ENCODE measurements around the gene PRPS2.
A peak's percentile ranks its signal among the peaks of the same experiment; 100 is the strongest.

Gene PRPS2

GRCh38 chrX:12792711-12793110 is 1.5 kb downstream of the PRPS2 start:
- H3K4me3 ChIP-seq (ENCODE audit: low read length), result no peak overlapping the region
- TF ChIP-seq ZNF274 (IDR thresholded peaks at IDR 0.05; ENCODE audit: low read depth, low read length), result no peak

- no peak for TF ChIP-seq ZNF274 (IDR thresholded peaks at IDR 0.05; ENCODE audit: low read depth, low read length)
- no peak overlapping the region for H3K4me3 ChIP-seq (ENCODE audit: low read length)
These were observed 3.4 kb downstream of the PRPS2 start for GRCh38 chrX:12794654-12795053.

DNA sequence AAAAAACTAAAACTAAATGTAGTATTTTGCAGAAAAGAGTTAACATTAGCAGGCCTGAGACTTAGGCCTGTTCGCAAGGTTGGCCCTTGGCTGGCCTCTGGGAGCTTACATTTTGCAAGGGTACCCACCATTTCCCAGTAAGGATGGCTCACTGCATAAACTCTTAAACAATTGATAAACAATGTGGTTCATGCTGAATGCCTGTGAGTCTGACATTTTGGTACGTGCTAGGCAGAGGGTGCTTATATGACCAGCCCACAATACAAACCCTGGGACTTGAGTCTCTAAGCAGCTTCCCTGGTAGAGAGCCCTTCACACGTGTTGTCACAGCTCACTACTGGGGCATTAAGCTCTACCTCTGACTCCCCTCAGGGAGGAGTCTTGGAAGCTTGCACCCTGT is 7.4 kb downstream of the PRPS2 start:
- no peak for TF ChIP-seq ZNF274 (IDR thresholded peaks at IDR 0.05; ENCODE audit: low read depth, low read length)
- H3K4me3 ChIP-seq (ENCODE audit: low read length), result no peak overlapping the region

DNA sequence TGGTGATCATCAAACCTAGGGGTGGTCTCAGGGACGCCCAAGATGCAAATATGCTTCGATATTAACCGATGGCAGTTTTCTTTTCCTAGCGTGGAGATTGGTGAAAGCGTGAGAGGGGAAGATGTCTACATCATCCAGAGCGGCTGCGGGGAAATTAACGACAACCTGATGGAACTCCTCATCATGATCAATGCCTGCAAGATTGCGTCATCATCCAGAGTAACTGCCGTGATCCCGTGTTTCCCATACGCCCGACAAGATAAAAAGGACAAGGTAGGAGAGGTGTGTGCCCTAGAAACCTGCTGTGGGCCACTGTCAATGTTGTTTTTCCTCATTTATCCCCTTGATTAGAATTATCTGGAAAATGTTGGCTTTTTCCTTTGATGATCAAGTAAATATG is 7.9 kb downstream of the PRPS2 start:
- no peak overlapping the region for H3K4me3 ChIP-seq (ENCODE audit: low read length)
- TF ChIP-seq ZNF274 (IDR thresholded peaks at IDR 0.05; ENCODE audit: low read depth, low read length), result no peak

GRCh38 chrX:12802741-12803140 is 11.5 kb downstream of the PRPS2 start:
- no peak overlapping the region for H3K4me3 ChIP-seq (ENCODE audit: low read length)
- no peak for TF ChIP-seq ZNF274 (IDR thresholded peaks at IDR 0.05; ENCODE audit: low read depth, low read length)

DNA sequence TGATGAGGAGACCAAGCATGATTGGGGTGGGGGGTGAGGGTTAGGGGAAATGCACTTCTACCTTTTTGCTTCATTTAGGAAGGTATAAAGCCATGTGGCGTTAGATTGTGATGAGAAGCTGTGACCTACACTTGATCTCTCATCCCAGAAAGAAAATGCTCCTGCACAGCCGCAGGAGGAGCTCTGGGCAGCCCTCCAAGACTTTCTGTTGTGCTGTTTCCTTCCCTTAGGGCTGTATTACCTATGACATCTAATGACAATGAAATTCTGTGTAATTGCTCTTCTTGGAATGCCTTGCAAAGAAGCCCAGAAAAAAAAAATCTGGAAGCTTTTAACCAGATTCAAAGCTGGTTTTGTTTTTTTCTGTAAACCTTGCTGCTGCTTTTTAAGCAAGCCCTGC is 13.4 kb downstream of the PRPS2 start:
- TF ChIP-seq ZNF274 (IDR thresholded peaks at IDR 0.05; ENCODE audit: low read depth, low read length), result no peak
- H3K4me3 ChIP-seq (ENCODE audit: low read length), result no peak overlapping the region

- TF ChIP-seq ZNF274 (IDR thresholded peaks at IDR 0.05; ENCODE audit: low read depth, low read length), result no peak
- H3K4me3 ChIP-seq (ENCODE audit: low read length), result no peak overlapping the region
These were observed 14.1 kb downstream of the PRPS2 start for GRCh38 chrX:12805333-12805732.

- no peak for TF ChIP-seq ZNF274 (IDR thresholded peaks at IDR 0.05; ENCODE audit: low read depth, low read length)
These were observed 20.4 kb downstream of the PRPS2 start for GRCh38 chrX:12811658-12812057.

GRCh38 chrX:12814420-12814819 is 23.2 kb downstream of the PRPS2 start:
- no peak overlapping the region for H3K4me3 ChIP-seq (ENCODE audit: low read length)
- TF ChIP-seq ZNF274 (IDR thresholded peaks at IDR 0.05; ENCODE audit: low read depth, low read length), result no peak

More at GRCh38 chrX:12811658-12812057, 20.4 kb downstream of the PRPS2 start:
- H3K4me3 ChIP-seq (ENCODE audit: low read length), result no peak overlapping the region

DNA sequence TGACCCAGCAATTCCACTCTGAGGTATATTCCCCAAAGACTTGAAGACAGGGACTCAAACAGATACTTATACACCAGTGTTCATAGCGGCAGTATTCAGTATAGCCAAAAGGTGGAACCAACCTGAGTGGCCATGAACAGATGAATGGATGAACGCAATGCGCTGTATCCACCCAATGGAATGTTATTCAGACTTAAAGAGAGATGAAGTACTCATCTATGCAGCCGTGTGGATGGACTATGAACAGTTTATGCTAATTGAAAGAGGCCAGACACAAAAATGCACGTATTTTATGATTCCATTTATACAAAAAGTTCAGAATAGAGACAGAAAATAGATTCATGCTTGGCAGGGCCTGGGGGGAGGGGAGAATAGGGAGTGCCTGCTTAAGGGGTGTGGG is 26.3 kb downstream of the PRPS2 start:
- no peak for TF ChIP-seq ZNF274 (IDR thresholded peaks at IDR 0.05; ENCODE audit: low read depth, low read length)
- H3K4me3 ChIP-seq (ENCODE audit: low read length), result no peak overlapping the region

DNA sequence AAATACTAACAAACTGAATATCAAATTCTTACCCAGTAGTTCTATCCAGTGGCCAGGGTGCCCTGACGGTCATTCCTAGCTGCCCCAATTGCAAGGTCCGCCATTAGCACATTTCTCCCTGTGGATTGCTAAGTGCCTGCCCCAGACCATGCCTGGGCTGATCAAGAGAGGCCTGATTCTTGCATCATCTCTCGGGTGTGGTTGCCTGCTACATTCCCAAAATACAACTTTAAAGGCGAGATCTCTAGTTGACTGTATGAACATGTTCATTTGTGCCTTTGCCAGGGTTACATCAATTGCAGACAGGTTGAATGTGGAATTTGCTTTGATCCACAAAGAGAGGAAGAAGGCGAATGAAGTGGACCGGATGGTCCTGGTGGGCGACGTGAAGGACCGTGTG is 28.0 kb downstream of the PRPS2 start:
- H3K4me3 ChIP-seq (ENCODE audit: low read length), result no peak overlapping the region
- no peak for TF ChIP-seq ZNF274 (IDR thresholded peaks at IDR 0.05; ENCODE audit: low read depth, low read length)

GRCh38 chrX:12820737-12821136 is 29.5 kb downstream of the PRPS2 start:
- TF ChIP-seq ZNF274 (IDR thresholded peaks at IDR 0.05; ENCODE audit: low read depth, low read length), result no peak
- no peak overlapping the region for H3K4me3 ChIP-seq (ENCODE audit: low read length)

- no peak overlapping the region for H3K4me3 ChIP-seq (ENCODE audit: low read length)
- TF ChIP-seq ZNF274 (IDR thresholded peaks at IDR 0.05; ENCODE audit: low read depth, low read length), result no peak
These were observed 33.7 kb downstream of the PRPS2 start for GRCh38 chrX:12824944-12825343.

- no peak overlapping the region for H3K4me3 ChIP-seq (ENCODE audit: low read length)
- no peak for TF ChIP-seq ZNF274 (IDR thresholded peaks at IDR 0.05; ENCODE audit: low read depth, low read length)
These were observed 34.6 kb downstream of the PRPS2 start for GRCh38 chrX:12825801-12826200.

DNA sequence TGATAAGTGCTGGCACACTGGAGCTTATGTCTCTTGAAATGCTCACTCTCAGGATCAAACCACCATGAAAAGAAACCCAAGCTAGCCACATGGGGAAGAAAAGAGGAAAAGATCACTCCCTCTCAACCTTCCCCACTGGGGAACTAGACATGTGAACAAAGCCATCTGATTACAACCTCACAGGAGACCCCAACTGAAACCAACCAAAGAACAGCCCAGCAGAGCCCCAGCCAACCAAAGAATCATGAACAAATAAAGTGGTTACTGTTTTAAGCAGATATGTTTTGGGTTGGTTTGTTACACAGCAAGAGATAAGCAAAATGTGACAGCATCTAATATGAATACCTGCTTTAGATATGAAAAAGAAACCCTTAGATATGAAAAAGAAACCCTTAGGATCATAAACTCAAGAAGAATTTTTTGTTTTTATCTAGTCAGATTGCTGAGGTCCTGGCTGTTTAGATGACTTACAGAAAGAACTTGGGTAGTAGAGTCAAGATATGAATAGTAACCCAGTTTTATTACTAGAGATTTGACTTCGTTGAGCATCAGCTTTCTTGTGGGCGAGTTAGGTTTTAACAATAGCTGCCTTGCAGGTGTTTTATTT is 52.0 kb downstream of the PRPS2 start:
- TF ChIP-seq ZNF274 (IDR thresholded peaks at IDR 0.05; ENCODE audit: low read depth, low read length), result no peak
- no peak overlapping the region; the same call in 1 of the 2 replicates for H3K4me3 ChIP-seq (ENCODE audit: low read length)

DNA sequence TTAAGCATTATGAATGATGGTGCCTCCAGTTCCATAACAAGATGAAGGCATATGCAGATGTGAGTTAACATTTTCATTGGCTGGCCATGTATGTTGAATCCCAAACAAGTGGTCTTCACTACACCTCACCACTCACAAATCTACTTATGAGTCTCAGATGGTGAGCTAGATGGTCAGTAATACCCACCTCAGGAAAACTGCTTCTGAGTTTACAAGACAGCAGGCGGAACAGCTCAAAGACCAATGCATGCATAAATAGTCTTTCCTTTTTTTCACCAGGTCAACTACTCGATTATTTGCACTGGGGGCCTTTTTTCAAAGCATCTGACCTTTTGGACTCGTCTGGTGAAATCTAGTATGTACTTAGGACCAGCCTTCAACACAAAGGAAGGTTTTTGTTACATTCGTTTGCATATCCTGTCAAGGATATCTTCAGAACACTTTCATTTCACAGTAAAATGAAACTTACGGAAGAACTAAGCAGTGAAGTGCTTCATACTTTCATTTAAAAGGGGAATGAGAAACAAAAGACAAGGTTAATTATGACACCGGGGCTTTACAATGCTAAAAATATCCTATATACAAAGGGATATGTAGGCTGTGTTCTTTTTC is 52.6 kb downstream of the PRPS2 start:
- no peak for TF ChIP-seq ZNF274 (IDR thresholded peaks at IDR 0.05; ENCODE audit: low read depth, low read length)
- H3K4me3 ChIP-seq (ENCODE audit: low read length), result peak overlapping the region; percentile 51; the same call in 1 of the 2 replicates
